GM18502 (cell line): ENCODE measurements around the gene ETV5.

Source experiments
- ATAC-seq: cut with Tn5 transposase; IDR thresholded peaks from one replicate; pipeline ENCODE4 v1.9.1; 2021; ENCODE audit warnings: mild to moderate bottlenecking; ENCODE audit not compliant: unreplicated experiment, poor library complexity

The ETV5 gene

GRCh38 chr3:186097663-186098451 is 11.0 kb downstream of the ETV5 start:
- no peak for ATAC-seq

- no peak for ATAC-seq
These were observed 11.6 kb downstream of the ETV5 start for GRCh38 chr3:186097317-186097662.

- no peak for ATAC-seq
These were observed 12.6 kb downstream of the ETV5 start for GRCh38 chr3:186096290-186096689.

GRCh38 chr3:186095561-186096081 is 13.3 kb downstream of the ETV5 start:
- no peak for ATAC-seq

GRCh38 chr3:186094696-186095425 is 14.0 kb downstream of the ETV5 start:
- ATAC-seq = no peak

GRCh38 chr3:186094271-186094670 is 14.6 kb downstream of the ETV5 start:
- no peak for ATAC-seq

GRCh38 chr3:186093271-186093900 is 15.5 kb downstream of the ETV5 start:
- ATAC-seq = no peak

GRCh38 chr3:186092360-186093070 is 16.4 kb downstream of the ETV5 start:
- no peak for ATAC-seq

- no peak for ATAC-seq
These were observed 18.0 kb downstream of the ETV5 start for GRCh38 chr3:186090901-186091300.

- no peak for ATAC-seq
These were observed 20.6 kb downstream of the ETV5 start for GRCh38 chr3:186088335-186088734.

GRCh38 chr3:186084264-186084663 is 24.6 kb downstream of the ETV5 start:
- no peak for ATAC-seq

- ATAC-seq = no peak
These were observed 25.1 kb downstream of the ETV5 start for GRCh38 chr3:186083746-186084145.

GRCh38 chr3:186082150-186082549 is 26.7 kb downstream of the ETV5 start:
- no peak for ATAC-seq

GRCh38 chr3:186081678-186082077 is 27.2 kb downstream of the ETV5 start:
- ATAC-seq = no peak

GRCh38 chr3:186080849-186081438 is 27.9 kb downstream of the ETV5 start:
- ATAC-seq = no peak

GRCh38 chr3:186079925-186080324 is 29.0 kb downstream of the ETV5 start:
- ATAC-seq = no peak

GRCh38 chr3:186077466-186077865 is 31.4 kb downstream of the ETV5 start:
- ATAC-seq = no peak

GRCh38 chr3:186075931-186076567 is 32.8 kb downstream of the ETV5 start:
- no peak for ATAC-seq

- no peak for ATAC-seq
These were observed 33.4 kb downstream of the ETV5 start for GRCh38 chr3:186075489-186075888.

- no peak for ATAC-seq
These were observed 35.2 kb downstream of the ETV5 start for GRCh38 chr3:186073641-186074040.
